Measurements from ENCODE around the gene AKIP1.

The AKIP1 gene

DNA sequence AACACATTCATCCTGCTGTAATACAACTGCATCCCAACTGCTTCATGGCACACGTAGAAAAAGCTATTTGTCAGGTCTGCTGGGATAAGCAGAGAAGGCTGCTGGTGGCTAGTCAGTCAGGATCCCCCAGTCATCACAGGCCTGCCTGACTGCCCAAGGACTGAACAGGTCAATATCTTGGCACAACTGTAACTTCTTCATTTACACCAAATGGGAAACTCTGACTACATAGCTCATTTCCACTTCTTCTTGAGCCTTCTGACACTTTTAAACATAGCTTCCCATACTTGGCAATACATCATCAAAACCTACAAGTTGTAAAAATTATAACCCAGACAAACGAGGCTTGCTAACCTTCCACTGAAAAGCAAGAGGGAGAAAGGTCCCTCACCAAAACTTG, 50.4 kb downstream of the AKIP1 start:
- TF ChIP-seq POLR2AphosphoS5 (IDR thresholded peaks at IDR 0.05; ENCODE audit: borderline replicate concordance, low read depth, low read length) (no peak), FOXP2 (optimal IDR thresholded peaks at IDR 0.05; ENCODE audit: control extremely low read depth, extremely low read length, insufficient read depth) (no peak), EZH2 (IDR thresholded peaks at IDR 0.05) (no peak)
- H3K9me3 ChIP-seq (ENCODE audit: low read depth, low read length): no peaks in the 10 kb centered on the region
- DNase-seq (ENCODE audit: low read depth, low spot score): no peak
- no peak overlapping the region for H3K9ac ChIP-seq (ENCODE audit: insufficient read length)
- no peaks in the 10 kb centered on the region for H3K36me3 ChIP-seq (ENCODE audit: insufficient read depth, low read length)
- no peak overlapping the region for H3K27ac ChIP-seq
- H3K4me3 ChIP-seq: no peak overlapping the region

- Histone ChIP-seq H3K9ac (ENCODE audit: insufficient read length) (no peak overlapping the region), H3K36me3 (ENCODE audit: insufficient read depth, low read length) (no peaks in the 10 kb centered on the region), H3K4me3 (no peak overlapping the region), H3K27ac (no peak overlapping the region), H3K9me3 (ENCODE audit: low read depth, low read length) (no peaks in the 10 kb centered on the region)
- no peak for DNase-seq (ENCODE audit: low read depth, low spot score)
- TF ChIP-seq EZH2 (IDR thresholded peaks at IDR 0.05) (no peak), FOXP2 (optimal IDR thresholded peaks at IDR 0.05; ENCODE audit: control extremely low read depth, extremely low read length, insufficient read depth) (no peak), POLR2AphosphoS5 (IDR thresholded peaks at IDR 0.05; ENCODE audit: borderline replicate concordance, low read depth, low read length) (no peak)
Measured at GRCh38 chr11:8962841-8963240, 51.9 kb downstream of the AKIP1 start.

DNA sequence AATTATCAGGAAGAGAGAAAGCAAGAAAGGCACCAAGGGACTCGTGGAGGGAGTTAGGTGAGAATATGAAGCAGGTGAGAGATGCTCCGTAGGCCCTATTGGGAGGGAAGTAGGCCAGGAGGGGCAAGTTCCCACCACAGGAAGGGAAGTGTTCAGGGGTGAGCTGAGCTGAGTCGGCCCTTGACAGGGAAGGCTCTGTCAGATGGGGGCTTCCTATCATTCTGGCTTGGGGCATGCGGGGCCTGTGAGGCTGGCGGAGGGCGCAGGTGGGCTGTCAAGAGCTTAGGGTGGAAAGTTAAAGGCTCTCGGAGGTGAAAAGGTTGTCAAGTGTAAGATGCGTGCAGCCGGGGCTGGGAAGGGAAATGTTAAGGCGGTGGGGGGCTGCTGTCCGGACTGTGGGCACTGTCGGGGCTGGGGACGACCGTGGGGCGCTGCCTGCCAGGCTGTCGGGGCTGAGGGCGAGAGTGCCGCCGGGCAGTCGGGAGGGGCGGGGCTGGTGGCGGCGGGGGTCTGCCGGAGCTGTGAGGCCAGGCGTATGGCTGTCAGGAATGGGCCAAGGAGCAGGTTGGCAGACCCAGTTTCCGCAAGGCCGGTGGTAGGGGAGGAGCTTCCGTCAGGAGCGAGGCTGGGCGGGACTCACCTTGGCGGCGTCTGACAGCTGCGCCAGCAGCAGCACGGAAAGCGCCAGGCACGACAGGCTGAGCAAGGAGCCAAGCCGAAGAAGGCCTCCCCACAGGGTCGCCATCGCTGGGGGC, 52.8 kb downstream of the AKIP1 start:
- no peak for DNase-seq (ENCODE audit: low read depth, low spot score)
- TF ChIP-seq POLR2AphosphoS5 (IDR thresholded peaks at IDR 0.05; ENCODE audit: borderline replicate concordance, low read depth, low read length) (no peak), FOXP2 (optimal IDR thresholded peaks at IDR 0.05; ENCODE audit: control extremely low read depth, extremely low read length, insufficient read depth) (no peak)
- H3K9ac ChIP-seq (ENCODE audit: insufficient read length): peak overlapping the region; percentile 79
- H3K36me3 ChIP-seq (ENCODE audit: insufficient read depth, low read length): no peaks in the 10 kb centered on the region
- H3K9me3 ChIP-seq (ENCODE audit: low read depth, low read length): no peaks in the 10 kb centered on the region
- no peak overlapping the region for H3K27ac ChIP-seq
- H3K4me3 ChIP-seq: peak overlapping the region; percentile 87

GRCh38 chr11:8964324-8965320, 53.6 kb downstream of the AKIP1 start, which contains the start of gene TMEM9B:
Gene TMEM9B (minus strand): TSS chr11:8964442. CDS start chr11:8964313, 129 bp downstream.
- peak within 1 kb of the TSS; percentile 79 for H3K9ac ChIP-seq (ENCODE audit: insufficient read length)
- peak; percentile 76 for TF ChIP-seq POLR2AphosphoS5 (IDR thresholded peaks at IDR 0.05; ENCODE audit: borderline replicate concordance, low read depth, low read length)
- TF ChIP-seq FOXP2 (optimal IDR thresholded peaks at IDR 0.05; ENCODE audit: control extremely low read depth, extremely low read length, insufficient read depth): no peak
- no peaks in the 10 kb centered on the region for H3K9me3 ChIP-seq (ENCODE audit: low read depth, low read length)
- H3K27ac ChIP-seq: no peak within 1 kb of the TSS
- no peaks in the 10 kb centered on the region for H3K36me3 ChIP-seq (ENCODE audit: insufficient read depth, low read length)
- DNase-seq (ENCODE audit: low read depth, low spot score): no peak
- H3K4me3 ChIP-seq: peak within 1 kb of the TSS; percentile 87

- no peak for DNase-seq (ENCODE audit: low read depth, low spot score)
Measured at GRCh38 chr11:8967184-8967583, 56.2 kb downstream of the AKIP1 start.

More at GRCh38 chr11:8967184-8967583, 56.2 kb downstream of the AKIP1 start:
- Histone ChIP-seq H3K4me3 (no peak overlapping the region), H3K36me3 (ENCODE audit: insufficient read depth, low read length) (no peaks in the 10 kb centered on the region), H3K27ac (no peak overlapping the region), H3K9me3 (ENCODE audit: low read depth, low read length) (no peaks in the 10 kb centered on the region), H3K9ac (ENCODE audit: insufficient read length) (no peak overlapping the region)
- TF ChIP-seq POLR2AphosphoS5 (IDR thresholded peaks at IDR 0.05; ENCODE audit: borderline replicate concordance, low read depth, low read length) (no peak), EZH2 (IDR thresholded peaks at IDR 0.05) (no peak), FOXP2 (optimal IDR thresholded peaks at IDR 0.05; ENCODE audit: control extremely low read depth, extremely low read length, insufficient read depth) (no peak)
